Liver (tissue), 9 donors: ENCODE results near the gene NDUFA13. TPM values are rescaled to one million over a fixed set of nuclear protein-coding genes. Genes with fewer than 3 reads are reported as not detected.

ENCODE experiments used
- DNase-seq: peaks from one replicate; pipeline ENCODE4 v3.0.0-alpha.2; 2017; ENCODE audit warnings: low spot score
- H3K27ac ChIP-seq, 2 donors: one replicate each; pipeline ENCODE4 v1.7.0; 2013; ENCODE audit warnings: inconsistent platforms in 2 of 2, low read length in 2 of 2, control low read depth in 1 of 2, low read depth in 1 of 2, mild to moderate bottlenecking in 1 of 2
- H3K27me3 ChIP-seq, 4 donors: one replicate each; pipeline versions ENCODE4 v1.6.1 to v1.7.0; 2013; ENCODE audit warnings: low read length in 3 of 4, inconsistent platforms in 1 of 4, mild to moderate bottlenecking in 1 of 4, moderate library complexity in 1 of 4; ENCODE audit not compliant: control insufficient read depth in 4 of 4, insufficient read depth in 4 of 4
- H3K36me3 ChIP-seq, 4 donors: one replicate each; pipeline versions ENCODE4 v1.6.1 to v1.7.0; 2013; ENCODE audit warnings: low read length in 3 of 4, mild to moderate bottlenecking in 3 of 4, low read depth in 1 of 4, moderate library complexity in 1 of 4; ENCODE audit not compliant: control insufficient read depth in 4 of 4, insufficient read depth in 3 of 4
- H3K4me1 ChIP-seq, 4 donors: one replicate each; pipeline versions ENCODE4 v1.6.1 to v1.7.0; 2013; ENCODE audit warnings: low read length in 3 of 4, mild to moderate bottlenecking in 3 of 4, moderate library complexity in 1 of 4; ENCODE audit not compliant: control insufficient read depth in 4 of 4, insufficient read depth in 4 of 4
- H3K4me3 ChIP-seq, 3 donors: one replicate each; pipeline versions ENCODE4 v1.6.1 to v1.7.0; 2013; ENCODE audit warnings: low read length in 3 of 3, control low read depth in 1 of 3, low read depth in 1 of 3, mild to moderate bottlenecking in 1 of 3
- H3K9ac ChIP-seq, 2 donors: one replicate each; pipeline ENCODE4 v1.7.0; 2013; ENCODE audit warnings: low read length in 2 of 2, mild to moderate bottlenecking in 2 of 2, moderate library complexity in 2 of 2, control low read depth in 1 of 2, low read depth in 1 of 2
- H3K9me3 ChIP-seq, 4 donors: one replicate each; pipeline versions ENCODE4 v1.6.1 to v1.7.0; 2013; ENCODE audit warnings: low read length in 3 of 4; ENCODE audit not compliant: control insufficient read depth in 4 of 4
- ATF3 ChIP-seq: IDR thresholded peaks from 2 replicates; pipeline ENCODE4 v1.6.1; 2016; ENCODE audit warnings: antibody characterized with exemption
- CTCF ChIP-seq: fragments of 150-350 bp; IDR thresholded peaks from 2 replicates; pipeline ENCODE4 v1.5.1; 2017; ENCODE audit warnings: improper control_type of control experiment, low read depth, low read length; ENCODE audit not compliant: missing input control
- FOXA2 ChIP-seq: IDR thresholded peaks from 2 replicates; pipeline ENCODE4 v1.6.1; 2016; ENCODE audit warnings: antibody characterized with exemption
- GABPA ChIP-seq, 2 donors: IDR thresholded peaks in 1 of 2; conservative IDR thresholded peaks in 1 of 2; 2 replicates each; pipeline ENCODE4 v1.6.1; 2016; ENCODE audit warnings: antibody characterized with exemption in 2 of 2, mild to moderate bottlenecking in 1 of 2, moderate library complexity in 1 of 2
- HNF4A ChIP-seq, 2 donors: conservative IDR thresholded peaks; 2 replicates each; pipeline ENCODE4 v1.6.1; 2016; ENCODE audit warnings: antibody characterized with exemption in 2 of 2, mild to moderate bottlenecking in 2 of 2
- RAD21 ChIP-seq, 2 donors: IDR thresholded peaks; 2 replicates each; pipeline ENCODE4 v1.6.1; 2016; ENCODE audit warnings: antibody characterized with exemption in 2 of 2, mild to moderate bottlenecking in 2 of 2
- SP1 ChIP-seq: IDR thresholded peaks from 2 replicates; pipeline ENCODE4 v1.6.1; 2018; ENCODE audit warnings: antibody characterized with exemption, mild to moderate bottlenecking
- TAF1 ChIP-seq: conservative IDR thresholded peaks from 2 replicates; pipeline ENCODE4 v1.6.1; 2016; ENCODE audit warnings: antibody characterized with exemption, mild to moderate bottlenecking
- YY1 ChIP-seq: IDR thresholded peaks from 2 replicates; pipeline ENCODE4 v1.6.1; 2016; ENCODE audit warnings: antibody characterized with exemption, mild to moderate bottlenecking
- ZBTB33 ChIP-seq: IDR thresholded peaks from 2 replicates; pipeline ENCODE4 v1.6.1; 2016; ENCODE audit warnings: antibody characterized with exemption
- WGBS: extraction: QIAGEN DNeasy Blood & Tissue Kit; methylation state at CpG from one replicate; pipeline ENCODE4 v1.1.7; 2013; 5-methylcytosine and 5-hydroxymethylcytosine counted together
- polyA plus RNA-seq, 2 donors: library from polyadenylated mRNA; stranded (reverse) in 1 of 2; unstranded in 1 of 2; fragments of 200-250 nt in 1 of 2; fragments of >200 nt in 1 of 2; fragmentation: Nextera tagmentation in 1 of 2; extraction: Ambion mirVana in 1 of 2; gene quantifications; one replicate each; pipeline versions ENCODE4 v1.2.1 to v1.2.3, GENCODE V29; 2013 to 2015
- total RNA-seq, 2 donors: library from RNA; depleted of rRNA; stranded (reverse); fragments of >200 nt; gene quantifications; one replicate each; pipeline ENCODE4 v1.2.3, GENCODE V29; 2014
- donor health status: healthy.
- donor health status: healthy.
- donor health status: healthy.
- donor health status: healthy.
- donor health status: healthy.

The NDUFA13 gene
- total and polyA plus RNA-seq, 4 donors, result 45.3 to 239 (median 130) TPM

- DNase-seq, result no peak
- H3K27me3 ChIP-seq, result no peaks in the 10 kb centered on the region
- H3K9me3 ChIP-seq, result no peaks in the 10 kb centered on the region
- H3K4me3 ChIP-seq, result no peak overlapping the region
- peaks cover 4 to 14% (median 11%) of the 10 kb centered on the region in 4 donors for H3K4me1 ChIP-seq
- no peak overlapping the region for H3K9ac ChIP-seq
- TF ChIP-seq RAD21 (IDR thresholded peaks at IDR 0.05), result peak; percentile 57 to 69
- TF ChIP-seq SP1, result no peak
- peak; percentile 28 for TF ChIP-seq CTCF
- H3K27ac ChIP-seq, result no peak overlapping the region
- peaks cover 0 to 12% (median 0%) of the 10 kb centered on the region in 4 donors for H3K36me3 ChIP-seq
- 82% methylated on average over 19 of the region's 19 CpGs for WGBS
Measured at GRCh38 chr19:19475849-19476828, 39.9 kb upstream of the NDUFA13 start.

- H3K9ac ChIP-seq, result no peak overlapping the region
- no peak overlapping the region for H3K27ac ChIP-seq
- H3K36me3 ChIP-seq, result peaks cover 0 to 12% (median 0%) of the 10 kb centered on the region in 4 donors
- peak; percentile 37 for TF ChIP-seq YY1
- TF ChIP-seq TAF1, result no peak
- H3K4me3 ChIP-seq, result no peak overlapping the region
- H3K4me1 ChIP-seq, result peaks cover 4 to 8% (median 6%) of the 10 kb centered on the region in 4 donors
- H3K9me3 ChIP-seq, result no peaks in the 10 kb centered on the region
- no peaks in the 10 kb centered on the region for H3K27me3 ChIP-seq
- no peak for DNase-seq
- WGBS, result 72% methylated on average over 10 of the region's 10 CpGs
Measured at GRCh38 chr19:19477705-19478383, 38.2 kb upstream of the NDUFA13 start.

- DNase-seq, result no peak
- H3K4me3 ChIP-seq, result no peak overlapping the region
- H3K27me3 ChIP-seq, result no peaks in the 10 kb centered on the region
- no peak overlapping the region for H3K27ac ChIP-seq
- H3K36me3 ChIP-seq, result peaks cover 0 to 4% (median 0%) of the 10 kb centered on the region in 4 donors
- TF ChIP-seq ATF3 (no peak), HNF4A (conservative IDR thresholded peaks at IDR 0.05) (no peak), FOXA2 (no peak), TAF1 (no peak), GABPA (IDR thresholded peaks at IDR 0.05 in 1 of 2, conservative IDR thresholded peaks at IDR 0.05 in 1 of 2) (no peak), RAD21 (IDR thresholded peaks at IDR 0.05) (no peak), ZBTB33 (no peak)
- H3K4me1 ChIP-seq, result peaks cover 4 to 8% (median 6%) of the 10 kb centered on the region in 4 donors
- H3K9me3 ChIP-seq, result no peaks in the 10 kb centered on the region
- WGBS, result 82% methylated on average over 5 of the region's 5 CpGs
- no peak overlapping the region for H3K9ac ChIP-seq
Measured at GRCh38 chr19:19480688-19481087, 35.3 kb upstream of the NDUFA13 start.
